H1 (cell line): ENCODE data around the gene BRSK2. TPM values are rescaled to one million over a fixed set of nuclear protein-coding genes. Genes with fewer than 3 reads are reported as not detected.

Experiments
- CTCF ChIA-PET: fragments of 300-600 bp; sonication (Branson Sonifier 250); formaldehyde crosslinking; loops from one replicate; lab custom pipeline; 2021; ENCODE audit not compliant: partially characterized antibody; lab: Charles Lee
- POLR2A ChIA-PET: fragments of 300-600 bp; sonication (Branson Sonifier 250); formaldehyde crosslinking; loops from one replicate; lab custom pipeline; 2021; ENCODE audit warnings: inconsistent platforms; ENCODE audit not compliant: partially characterized antibody; lab: Charles Lee
- DNase-seq, 2 experiments: peaks; one replicate each; pipeline versions ENCODE4 v3.0.0 to v3.0.0-alpha.2; 2010 to 2022; ENCODE audit warnings: low spot score in 2 of 2, low read depth in 1 of 2, mixed read lengths in 1 of 2
- FAIRE-seq: peaks from 2 replicates; lab custom pipeline; 2011; peaks lifted over from hg19 to GRCh38; lab: Jason Lieb, UNC
- H2AFZ ChIP-seq: 2 replicates; pipeline ENCODE4 v1.8.1; 2012; ENCODE audit warnings: low read length, inconsistent platforms
- H2AK5ac ChIP-seq: 2 replicates; pipeline ENCODE4 v1.6.1; 2013; ENCODE audit warnings: low read depth, low read length
- H2BK120ac ChIP-seq: replicated peaks from 2 replicates; pipeline ENCODE3; 2013; ENCODE audit warnings: low read depth, low read length, inconsistent platforms
- H2BK12ac ChIP-seq: 2 replicates; pipeline ENCODE4 v1.6.1; 2013; ENCODE audit warnings: low read depth, low read length
- H2BK15ac ChIP-seq: 2 replicates; pipeline ENCODE4 v1.6.1; 2013; ENCODE audit warnings: low read length
- H2BK20ac ChIP-seq: 2 replicates; pipeline ENCODE4 v1.6.1; 2013; ENCODE audit warnings: low read length
- H2BK5ac ChIP-seq: 2 replicates; pipeline ENCODE4 v1.6.1; 2013; ENCODE audit warnings: low read depth, low read length
- H3K14ac ChIP-seq: 2 replicates; pipeline ENCODE4 v1.6.1; 2013; ENCODE audit warnings: inconsistent platforms; ENCODE audit not compliant: insufficient read length
- H3K18ac ChIP-seq: 2 replicates; pipeline ENCODE4 v1.6.1; 2013; ENCODE audit warnings: low read length; ENCODE audit errors: extremely low read depth
- H3K23ac ChIP-seq: 2 replicates; pipeline ENCODE4 v1.6.1; 2013; ENCODE audit warnings: inconsistent platforms; ENCODE audit not compliant: insufficient read length
- H3K23me2 ChIP-seq: 2 replicates; pipeline ENCODE4 v1.6.1; 2013; ENCODE audit warnings: low read depth, low read length
- H3K27ac ChIP-seq: 2 replicates; pipeline ENCODE4 v1.6.1; 2011; ENCODE audit warnings: low read depth, low read length, inconsistent platforms
- H3K27me3 ChIP-seq, 4 experiments: replicated peaks in 1 of 4; 1 replicate in 1 of 4; 2 replicates in 3 of 4; pipeline versions ENCODE4 v1.6.1 to v1.8.1; 2011 to 2013; ENCODE audit warnings: low read length in 3 of 4, mild to moderate bottlenecking in 3 of 4, inconsistent platforms in 2 of 4, mixed read lengths in 2 of 4, moderate library complexity in 1 of 4; ENCODE audit not compliant: control insufficient read depth in 3 of 4, insufficient read depth in 3 of 4; ENCODE audit errors: extremely low read depth in 1 of 4
- H3K36me3 ChIP-seq, 4 experiments: 2 replicates each; pipeline versions ENCODE4 v1.6.1 to v1.8.1; 2011 to 2013; ENCODE audit warnings: mild to moderate bottlenecking in 4 of 4, low read length in 3 of 4, moderate library complexity in 2 of 4, control low read depth in 1 of 4, inconsistent platforms in 1 of 4; ENCODE audit not compliant: insufficient read depth in 4 of 4, control insufficient read depth in 2 of 4
- H3K4ac ChIP-seq: replicated peaks from 2 replicates; pipeline ENCODE3; 2013; ENCODE audit warnings: low read length, low read depth, mixed read lengths, inconsistent platforms; ENCODE audit not compliant: insufficient read length
- H3K4me1 ChIP-seq, 4 experiments: replicated peaks in 1 of 4; 1 replicate in 1 of 4; 2 replicates in 3 of 4; pipeline versions ENCODE4 v1.6.1 to v1.8.1; 2011 to 2013; ENCODE audit warnings: low read length in 3 of 4, inconsistent platforms in 2 of 4, mixed read lengths in 1 of 4; ENCODE audit not compliant: insufficient read depth in 4 of 4, control insufficient read depth in 3 of 4
- H3K4me2 ChIP-seq, 2 experiments: 2 replicates each; pipeline versions ENCODE4 v1.6.1 to v1.8.1; 2011 to 2013; ENCODE audit warnings: low read depth in 2 of 2, low read length in 2 of 2, control low read depth in 1 of 2, inconsistent platforms in 1 of 2, mild to moderate bottlenecking in 1 of 2; ENCODE audit not compliant: insufficient read depth in 1 of 2
- H3K4me3 ChIP-seq, 4 experiments: fragments of 200-600, 300-600 bp in 1 of 4; sonication (generic), shearing (Covaris generic), sonication (Bioruptor Twin) in 1 of 4; 2 replicates each; pipeline versions ENCODE4 v1.5.1 to v1.8.1; 2011 to 2016; ENCODE audit warnings: low read length in 4 of 4, low read depth in 3 of 4, control low read depth in 2 of 4, inconsistent platforms in 2 of 4, mild to moderate bottlenecking in 2 of 4, mixed read lengths in 1 of 4, moderate library complexity in 1 of 4; ENCODE audit not compliant: insufficient read depth in 2 of 4; ENCODE audit errors: extremely low read depth in 1 of 4
- H3K56ac ChIP-seq: replicated peaks from 2 replicates; pipeline ENCODE3; 2013; ENCODE audit warnings: low read depth, mild to moderate bottlenecking, mixed read lengths, low read length, inconsistent platforms; ENCODE audit not compliant: insufficient read length
- H3K79me1 ChIP-seq: 2 replicates; pipeline ENCODE4 v1.6.1; 2013; ENCODE audit warnings: low read depth, low read length, control low read depth
- H3K79me2 ChIP-seq, 2 experiments: 2 replicates each; pipeline versions ENCODE4 v1.6.1 to v1.8.1; 2012 to 2013; ENCODE audit warnings: low read length in 2 of 2, mild to moderate bottlenecking in 2 of 2, inconsistent platforms in 1 of 2; ENCODE audit not compliant: insufficient read depth in 2 of 2, control insufficient read depth in 1 of 2
- H3K9ac ChIP-seq, 4 experiments: replicated peaks in 1 of 4; 1 replicate in 1 of 4; 2 replicates in 3 of 4; pipeline versions ENCODE4 v1.6.1 to v1.8.1; 2011 to 2013; ENCODE audit warnings: low read depth in 3 of 4, low read length in 3 of 4, control low read depth in 2 of 4, mild to moderate bottlenecking in 2 of 4, moderate library complexity in 2 of 4, inconsistent platforms in 1 of 4; ENCODE audit errors: extremely low read depth in 1 of 4
- H3K9me3 ChIP-seq, 2 experiments: 2 replicates each; pipeline versions ENCODE4 v1.6.1 to v1.8.1; 2012 to 2013; ENCODE audit warnings: mild to moderate bottlenecking in 2 of 2, moderate library complexity in 2 of 2, control low read depth in 1 of 2, inconsistent platforms in 1 of 2, low read depth in 1 of 2, low read length in 1 of 2, mixed read lengths in 1 of 2; ENCODE audit not compliant: insufficient read depth in 2 of 2
- H4K20me1 ChIP-seq, 2 experiments: replicated peaks in 1 of 2; 2 replicates each; pipeline versions ENCODE3 to v1.8.1; 2011 to 2013; ENCODE audit warnings: inconsistent platforms in 2 of 2, low read length in 2 of 2, mild to moderate bottlenecking in 1 of 2; ENCODE audit not compliant: insufficient read depth in 2 of 2, control insufficient read depth in 1 of 2
- H4K5ac ChIP-seq: 2 replicates; pipeline ENCODE4 v1.6.1; 2013; ENCODE audit warnings: low read length, low read depth, mixed read lengths, inconsistent platforms; ENCODE audit not compliant: insufficient read length
- H4K8ac ChIP-seq: 2 replicates; pipeline ENCODE4 v1.8.0; 2013; ENCODE audit warnings: mild to moderate bottlenecking, moderate library complexity, low read length, inconsistent platforms; ENCODE audit not compliant: insufficient read depth; ENCODE audit errors: extremely low read depth
- H4K91ac ChIP-seq: replicated peaks from 2 replicates; pipeline ENCODE3; 2013; ENCODE audit warnings: low read length, mixed read lengths, inconsistent platforms; ENCODE audit not compliant: insufficient read length
- BACH1 ChIP-seq: IDR thresholded peaks from 2 replicates; pipeline ENCODE4 v1.6.1; 2012; ENCODE audit warnings: low read length, improper control_type of control experiment
- CEBPB ChIP-seq: IDR thresholded peaks from 2 replicates; pipeline ENCODE4 v1.6.1; 2012; ENCODE audit warnings: low read depth, low read length
- SUZ12 ChIP-seq: fragments of 200-600 bp; sonication (generic); IDR thresholded peaks from 2 replicates; pipeline ENCODE4 v1.6.1; 2012; ENCODE audit warnings: mild to moderate bottlenecking, inconsistent platforms, low read length, moderate library complexity, mixed read lengths
- YY1 ChIP-seq: IDR thresholded peaks from 2 replicates; pipeline ENCODE4 v1.6.1; 2011; ENCODE audit warnings: low read depth, mild to moderate bottlenecking, low read length
- WGBS, 2 experiments: shearing (Covaris generic) in 1 of 2; methylation state at CpG; one replicate each; pipeline versions ENCODE4 v1.1.6 to v1.1.7; 2013 to 2015; ENCODE audit warnings: low lambda C conversion rate in 2 of 2, mixed read lengths in 2 of 2, inconsistent platforms in 1 of 2, low coverage in 1 of 2, missing lambda C conversion rate in 1 of 2; ENCODE audit not compliant: insufficient replicate concordance in 2 of 2, insufficient coverage in 1 of 2, insufficient read length in 1 of 2; ENCODE audit errors: extremely low coverage in 1 of 2, missing lambda C conversion rate in 1 of 2; 5-methylcytosine and 5-hydroxymethylcytosine counted together
- polyA plus RNA-seq, 7 experiments: library from polyadenylated mRNA; depleted of rRNA in 3 of 7; stranded (reverse) in 5 of 7; unstranded in 2 of 7; fragments of >200 nt in 5 of 7; fragments of 200-250 nt in 2 of 7; gene quantifications; 1 replicate in 5 of 7; 2 replicates in 1 of 7; 4 replicates in 1 of 7; pipeline versions ENCODE4 v1.2.1 to v1.2.3, GENCODE V29; 2011 to 2013; ENCODE audit warnings: missing spikeins in 2 of 7, mixed read lengths in 2 of 7
- total RNA-seq: library from RNA; stranded (reverse); fragmentation: NEBNext Ultra II Directional; extraction: Animal tissue kit (Norgen Biotek cat#: 25700); gene quantifications from 2 replicates; pipeline ENCODE4 v1.2.1, GENCODE V29; 2021
- TF ChIP-seq, protein P1 (sequence below): IDR thresholded peaks from 2 replicates; pipeline ENCODE4 v1.6.1; 2012; ENCODE audit warnings: inconsistent platforms

BRSK2 gene
- total and polyA plus RNA-seq, 2 of the 8 experiments (the other 6 are each of a cell fraction or from before 2014, with no cell fraction given) = 17.3 to 27.1 TPM

GRCh38 chr11:1397862-1398527, 8.3 kb downstream of the BRSK2 start:
- Histone ChIP-seq H2BK12ac (no peak overlapping the region), H3K18ac (no peak overlapping the region; the same call in 1 of the 2 replicates), H3K23me2 (no peaks in the 10 kb centered on the region), H2AFZ (no peak overlapping the region), H4K91ac (no peak overlapping the region), H4K5ac (no peak overlapping the region), H3K4me2 (no peak overlapping the region), H3K56ac (no peak overlapping the region), H2AK5ac (no peak overlapping the region), H3K27ac (no peak overlapping the region), H2BK5ac (no peak overlapping the region), H3K9ac (no peak overlapping the region), H2BK15ac (no peak overlapping the region), H4K20me1 (peaks cover 12 to 55% of the 10 kb centered on the region in 2 experiments), H3K79me2 (peaks cover 13 to 43% of the 10 kb centered on the region in 2 experiments; a peak in 2 of 4 replicates), H3K23ac (no peak overlapping the region)
- CTCF ChIA-PET = interaction anchor here (0.8 to 1.3 kb wide), 3 partner anchors 105 to 177 kb away, joined by 3 read pairs; no protein-coding TSS in a partner anchor
- DNase-seq = no peak
- TF ChIP-seq, protein P1, sequence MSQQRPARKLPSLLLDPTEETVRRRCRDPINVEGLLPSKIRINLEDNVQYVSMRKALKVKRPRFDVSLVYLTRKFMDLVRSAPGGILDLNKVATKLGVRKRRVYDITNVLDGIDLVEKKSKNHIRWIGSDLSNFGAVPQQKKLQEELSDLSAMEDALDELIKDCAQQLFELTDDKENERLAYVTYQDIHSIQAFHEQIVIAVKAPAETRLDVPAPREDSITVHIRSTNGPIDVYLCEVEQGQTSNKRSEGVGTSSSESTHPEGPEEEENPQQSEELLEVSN = no peak
- TF ChIP-seq BACH1 (no peak), SUZ12 (no peak), CEBPB (no peak), YY1 (no peak)
- TF ChIP-seq, all 59 proteins: peak for 0
- Histone ChIP-seq H3K79me1 (peaks cover 23% of the 10 kb centered on the region), H3K4me3 (no peak overlapping the region), H2BK120ac (no peak overlapping the region), H2BK20ac (no peak overlapping the region), H3K27me3 (no peaks in the 10 kb centered on the region), H3K4ac (no peak overlapping the region), H3K14ac (no peak overlapping the region), H3K4me1 (peaks cover 0 to 2% (median 0%) of the 10 kb centered on the region in 4 experiments; a peak in 1 of 7 replicates), H3K9me3 (no peaks in the 10 kb centered on the region), H3K36me3 (no peaks in the 10 kb centered on the region), H4K8ac (no peak overlapping the region; the same call in 1 of the 2 replicates)
- 87% methylated on average over 22 of the region's 22 CpGs; no CpG with 5 or more reads in 1 of the 2 experiments for WGBS, 2 experiments
- POLR2A ChIA-PET = interaction anchor here (1.3 kb wide), 1 partner anchor 69 kb away, joined by 3 read pairs; no protein-coding TSS in a partner anchor
- no peak for FAIRE-seq
